BLaER1 (cell line): ENCODE data around the gene TERT.

Source experiments
- H3K27ac ChIP-seq: shearing (Covaris generic); formaldehyde crosslinking; 2 replicates; pipeline ENCODE4 v1.8.1; 2022
- H3K27me3 ChIP-seq: shearing (Covaris generic); formaldehyde crosslinking; 2 replicates; pipeline ENCODE4 v1.8.1; 2022
- H3K36me3 ChIP-seq: shearing (Covaris generic); formaldehyde crosslinking; 2 replicates; pipeline ENCODE4 v1.8.1; 2022
- H3K4me1 ChIP-seq: shearing (Covaris generic); formaldehyde crosslinking; 2 replicates; pipeline ENCODE4 v1.8.1; 2022
- H3K4me2 ChIP-seq: shearing (Covaris generic); formaldehyde crosslinking; 2 replicates; pipeline ENCODE4 v1.8.1; 2022
- H3K4me3 ChIP-seq: shearing (Covaris generic); formaldehyde crosslinking; 2 replicates; pipeline ENCODE4 v1.8.1; 2022
- H3K9ac ChIP-seq: shearing (Covaris generic); formaldehyde crosslinking; 2 replicates; pipeline ENCODE4 v1.8.1; 2022
- H3K9me3 ChIP-seq: shearing (Covaris generic); formaldehyde crosslinking; 2 replicates; pipeline ENCODE4 v1.8.1; 2022
- H4K20me1 ChIP-seq: shearing (Covaris generic); formaldehyde crosslinking; 2 replicates; pipeline ENCODE4 v1.8.1; 2022
- Cebpa-rat ChIP-seq: shearing (Covaris generic); IDR thresholded peaks from 2 replicates; pipeline ENCODE4 v1.8.1; 2022

TERT gene

GRCh38 chr5:1216918-1217295 lies 78.0 kb downstream of the TERT start:
- no peak overlapping the region for H3K4me3 ChIP-seq
- H3K36me3 ChIP-seq = no peaks in the 10 kb centered on the region
- H3K4me2 ChIP-seq = no peak overlapping the region
- peaks cover 12% of the 10 kb centered on the region for H3K9me3 ChIP-seq
- H3K27me3 ChIP-seq = no peaks in the 10 kb centered on the region
- no peaks in the 10 kb centered on the region for H4K20me1 ChIP-seq
- peaks cover 9% of the 10 kb centered on the region for H3K4me1 ChIP-seq
- H3K27ac ChIP-seq = no peak overlapping the region
- TF ChIP-seq Cebpa-rat = no peak
- no peak overlapping the region for H3K9ac ChIP-seq

- no peaks in the 10 kb centered on the region for H3K27me3 ChIP-seq
These were observed 78.5 kb downstream of the TERT start for GRCh38 chr5:1216211-1216917.

GRCh38 chr5:1215320-1216096 lies 79.4 kb downstream of the TERT start:
- Histone ChIP-seq H3K9ac (no peak overlapping the region), H3K4me1 (peaks cover 9% of the 10 kb centered on the region), H3K27me3 (no peaks in the 10 kb centered on the region), H3K4me2 (peak overlapping the region; percentile 61), H3K36me3 (no peaks in the 10 kb centered on the region), H3K4me3 (no peak overlapping the region), H3K27ac (0 out of 2 replicates have a peak overlapping the region, but pooled peaks have one; percentile 22), H3K9me3 (peaks cover 12% of the 10 kb centered on the region), H4K20me1 (no peaks in the 10 kb centered on the region)
- no peak for TF ChIP-seq Cebpa-rat

More at GRCh38 chr5:1216211-1216917, 78.5 kb downstream of the TERT start:
- Histone ChIP-seq H4K20me1 (no peaks in the 10 kb centered on the region), H3K27ac (no peak overlapping the region), H3K4me3 (no peak overlapping the region), H3K36me3 (no peaks in the 10 kb centered on the region), H3K4me1 (peaks cover 9% of the 10 kb centered on the region), H3K9ac (no peak overlapping the region), H3K9me3 (peaks cover 12% of the 10 kb centered on the region), H3K4me2 (no peak overlapping the region)
- no peak for TF ChIP-seq Cebpa-rat

GRCh38 chr5:1214936-1215220 lies 80.0 kb downstream of the TERT start:
- H3K27ac ChIP-seq = 0 out of 2 replicates have a peak overlapping the region, but pooled peaks have one; percentile 22
- peak overlapping the region; percentile 61 for H3K4me2 ChIP-seq
- no peaks in the 10 kb centered on the region for H4K20me1 ChIP-seq
- no peak overlapping the region for H3K4me3 ChIP-seq
- H3K36me3 ChIP-seq = no peaks in the 10 kb centered on the region
- peaks cover 9% of the 10 kb centered on the region for H3K4me1 ChIP-seq
- no peaks in the 10 kb centered on the region for H3K27me3 ChIP-seq
- H3K9ac ChIP-seq = no peak overlapping the region
- H3K9me3 ChIP-seq = peaks cover 12% of the 10 kb centered on the region
- TF ChIP-seq Cebpa-rat = no peak

GRCh38 chr5:1214163-1214935 lies 80.5 kb downstream of the TERT start:
- Histone ChIP-seq H3K36me3 (no peaks in the 10 kb centered on the region), H3K9me3 (peaks cover 12% of the 10 kb centered on the region), H3K27me3 (no peaks in the 10 kb centered on the region), H4K20me1 (no peaks in the 10 kb centered on the region), H3K9ac (no peak overlapping the region), H3K4me1 (peaks cover 9% of the 10 kb centered on the region), H3K4me3 (no peak overlapping the region), H3K27ac (no peak overlapping the region), H3K4me2 (no peak overlapping the region)
- no peak for TF ChIP-seq Cebpa-rat

- H3K4me2 ChIP-seq = no peak overlapping the region
- TF ChIP-seq Cebpa-rat = no peak
- no peaks in the 10 kb centered on the region for H3K36me3 ChIP-seq
- H3K4me1 ChIP-seq = peaks cover 9% of the 10 kb centered on the region
- H3K27me3 ChIP-seq = no peaks in the 10 kb centered on the region
- H3K27ac ChIP-seq = no peak overlapping the region
- H3K4me3 ChIP-seq = no peak overlapping the region
- H4K20me1 ChIP-seq = no peaks in the 10 kb centered on the region
- peaks cover 12% of the 10 kb centered on the region for H3K9me3 ChIP-seq
- no peak overlapping the region for H3K9ac ChIP-seq
These were observed 81.2 kb downstream of the TERT start for GRCh38 chr5:1213508-1214162.

- no peak overlapping the region for H3K27ac ChIP-seq
- no peak overlapping the region for H3K4me3 ChIP-seq
- no peak overlapping the region for H3K9ac ChIP-seq
- TF ChIP-seq Cebpa-rat = no peak
- H4K20me1 ChIP-seq = no peaks in the 10 kb centered on the region
- H3K4me2 ChIP-seq = no peak overlapping the region
- no peaks in the 10 kb centered on the region for H3K36me3 ChIP-seq
- H3K4me1 ChIP-seq = peaks cover 9% of the 10 kb centered on the region
- peaks cover 12% of the 10 kb centered on the region for H3K9me3 ChIP-seq
- H3K27me3 ChIP-seq = no peaks in the 10 kb centered on the region
These were observed 82.0 kb downstream of the TERT start for GRCh38 chr5:1212881-1213280.

- H3K4me2 ChIP-seq = no peak overlapping the region
- no peaks in the 10 kb centered on the region for H3K36me3 ChIP-seq
- H3K4me3 ChIP-seq = no peak overlapping the region
- no peak overlapping the region for H3K27ac ChIP-seq
- no peak for TF ChIP-seq Cebpa-rat
- H3K27me3 ChIP-seq = no peaks in the 10 kb centered on the region
- H3K9me3 ChIP-seq = peaks cover 12% of the 10 kb centered on the region
- no peak overlapping the region for H3K9ac ChIP-seq
- no peaks in the 10 kb centered on the region for H4K20me1 ChIP-seq
- H3K4me1 ChIP-seq = peaks cover 9% of the 10 kb centered on the region
These were observed 82.6 kb downstream of the TERT start for GRCh38 chr5:1212271-1212670.

- peaks cover 9% of the 10 kb centered on the region for H3K4me1 ChIP-seq
- H4K20me1 ChIP-seq = peaks cover 5% of the 10 kb centered on the region; the same call in 1 of the 2 replicates
- H3K27me3 ChIP-seq = peaks cover 4% of the 10 kb centered on the region; the same call in 1 of the 2 replicates
These were observed 83.2 kb downstream of the TERT start for GRCh38 chr5:1211701-1212100.

More at GRCh38 chr5:1211701-1212100, 83.2 kb downstream of the TERT start:
- Histone ChIP-seq H3K36me3 (no peaks in the 10 kb centered on the region), H3K4me3 (no peak overlapping the region), H3K9me3 (peaks cover 12% of the 10 kb centered on the region), H3K9ac (no peak overlapping the region), H3K27ac (no peak overlapping the region), H3K4me2 (no peak overlapping the region)
- no peak for TF ChIP-seq Cebpa-rat
